Suprapubic skin (tissue), 3 donors: ENCODE measurements around the gene SIK3.

Source experiments
- POLR2A ChIP-seq, 2 donors: fragments of 450-650 bp; IDR thresholded peaks; one replicate each; pipeline ENCODE4 v1.6.1; 2017; ENCODE audit warnings: antibody characterized with exemption in 2 of 2, mild to moderate bottlenecking in 2 of 2, moderate library complexity in 2 of 2
- TF ChIP-seq, protein P1 (sequence below), 2 donors: fragments of 200-600 bp in 1 of 2; fragments of 450-650 bp in 1 of 2; sonication (generic) in 1 of 2; IDR thresholded peaks; one replicate each; pipeline ENCODE4 v1.5.1; 2016 to 2019; ENCODE audit warnings: antibody characterized with exemption in 2 of 2, mild to moderate bottlenecking in 1 of 2, moderate library complexity in 1 of 2

DNA sequence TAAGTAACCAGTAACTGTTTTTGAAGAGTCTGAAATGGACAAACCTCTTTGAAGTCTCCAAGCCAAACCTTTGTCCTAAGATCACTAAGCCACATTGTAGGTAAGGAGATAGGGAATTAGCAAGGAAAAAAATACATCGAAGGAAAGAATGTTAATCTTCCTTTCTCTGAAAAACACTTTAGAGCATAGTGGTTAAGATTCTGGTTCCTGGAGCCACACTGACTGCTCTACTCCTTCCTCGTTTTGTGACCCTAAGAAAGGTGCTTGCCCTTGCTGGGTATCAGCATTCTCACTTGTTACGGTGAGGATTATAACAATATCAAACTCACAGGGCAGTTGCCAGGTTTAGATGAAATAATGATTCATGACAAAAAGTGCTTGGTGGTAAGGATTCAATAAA lies 104.0 kb downstream of the SIK3 start:
- TF ChIP-seq POLR2A (IDR thresholded peaks at IDR 0.05): no peak
- TF ChIP-seq, protein P1, sequence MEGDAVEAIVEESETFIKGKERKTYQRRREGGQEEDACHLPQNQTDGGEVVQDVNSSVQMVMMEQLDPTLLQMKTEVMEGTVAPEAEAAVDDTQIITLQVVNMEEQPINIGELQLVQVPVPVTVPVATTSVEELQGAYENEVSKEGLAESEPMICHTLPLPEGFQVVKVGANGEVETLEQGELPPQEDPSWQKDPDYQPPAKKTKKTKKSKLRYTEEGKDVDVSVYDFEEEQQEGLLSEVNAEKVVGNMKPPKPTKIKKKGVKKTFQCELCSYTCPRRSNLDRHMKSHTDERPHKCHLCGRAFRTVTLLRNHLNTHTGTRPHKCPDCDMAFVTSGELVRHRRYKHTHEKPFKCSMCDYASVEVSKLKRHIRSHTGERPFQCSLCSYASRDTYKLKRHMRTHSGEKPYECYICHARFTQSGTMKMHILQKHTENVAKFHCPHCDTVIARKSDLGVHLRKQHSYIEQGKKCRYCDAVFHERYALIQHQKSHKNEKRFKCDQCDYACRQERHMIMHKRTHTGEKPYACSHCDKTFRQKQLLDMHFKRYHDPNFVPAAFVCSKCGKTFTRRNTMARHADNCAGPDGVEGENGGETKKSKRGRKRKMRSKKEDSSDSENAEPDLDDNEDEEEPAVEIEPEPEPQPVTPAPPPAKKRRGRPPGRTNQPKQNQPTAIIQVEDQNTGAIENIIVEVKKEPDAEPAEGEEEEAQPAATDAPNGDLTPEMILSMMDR (IDR thresholded peaks at IDR 0.05): no peak
